ENCODE data around the gene HBB. TPM values are rescaled to one million over a fixed set of nuclear protein-coding genes. Genes with fewer than 3 reads are reported as not detected.
A peak's percentile ranks its signal among the peaks of the same experiment; 100 is the strongest.

HBB gene
- total and polyA plus RNA-seq, 2 donors (not counting 1 experiment from before 2014, with no cell fraction given), result 0.22 TPM; not detected in 1

DNA sequence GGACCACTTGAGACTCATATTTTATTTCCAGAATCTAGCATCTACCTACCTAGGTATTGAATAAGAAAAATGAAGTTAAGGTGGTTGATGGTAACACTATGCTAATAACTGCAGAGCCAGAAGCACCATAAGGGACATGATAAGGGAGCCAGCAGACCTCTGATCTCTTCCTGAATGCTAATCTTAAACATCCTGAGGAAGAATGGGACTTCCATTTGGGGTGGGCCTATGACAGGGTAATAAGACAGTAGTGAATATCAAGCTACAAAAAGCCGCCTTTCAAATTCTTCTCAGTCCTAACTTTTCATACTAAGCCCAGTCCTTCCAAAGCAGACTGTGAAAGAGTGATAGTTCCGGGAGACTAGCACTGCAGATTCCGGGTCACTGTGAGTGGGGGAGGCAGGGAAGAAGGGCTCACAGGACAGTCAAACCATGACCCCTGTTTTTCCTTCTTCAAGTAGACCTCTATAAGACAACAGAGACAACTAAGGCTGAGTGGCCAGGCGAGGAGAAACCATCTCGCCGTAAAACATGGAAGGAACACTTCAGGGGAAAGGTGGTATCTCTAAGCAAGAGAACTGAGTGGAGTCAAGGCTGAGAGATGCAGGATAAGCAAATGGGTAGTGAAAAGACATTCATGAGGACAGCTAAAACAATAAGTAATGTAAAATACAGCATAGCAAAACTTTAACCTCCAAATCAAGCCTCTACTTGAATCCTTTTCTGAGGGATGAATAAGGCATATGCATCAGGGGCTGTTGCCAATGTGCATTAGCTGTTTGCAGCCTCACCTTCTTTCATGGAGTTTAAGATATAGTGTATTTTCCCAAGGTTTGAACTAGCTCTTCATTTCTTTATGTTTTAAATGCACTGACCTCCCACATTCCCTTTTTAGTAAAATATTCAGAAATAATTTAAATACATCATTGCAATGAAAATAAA, 2.1 kb downstream of the HBB start:
- DNase-seq (ENCODE audit: low read depth in 2 of 2), result no peak
- Histone ChIP-seq H3K4me3 (replicated peaks in 1 of 4; ENCODE audit: control extremely low read depth in 1 of 4, insufficient read depth in 1 of 4, low read depth in 3 of 4, low read length in 4 of 4) (no peak overlapping the region), H3K79me2 (ENCODE audit: control insufficient read depth, insufficient read depth, low read length) (no peaks in the 10 kb centered on the region), H4K20me1 (ENCODE audit: control insufficient read depth, extremely low read depth, insufficient read depth, low read length) (no peaks in the 10 kb centered on the region), H3K27me3 (ENCODE audit: control insufficient read depth, insufficient read depth, low read length) (no peaks in the 10 kb centered on the region), H3K9me3 (ENCODE audit: control insufficient read depth, insufficient read depth, low read depth, low read length) (no peaks in the 10 kb centered on the region), H3K9ac (ENCODE audit: insufficient read depth, low read length) (no peak overlapping the region), H3K4me1 (ENCODE audit: control insufficient read depth, extremely low read depth, insufficient read depth, low read length) (no peaks in the 10 kb centered on the region), H2AFZ (ENCODE audit: low read length) (peak overlapping the region; percentile 17), H3K27ac (ENCODE audit: insufficient read depth, low read length) (no peak overlapping the region), H3K4me2 (ENCODE audit: extremely low read depth, insufficient read depth, low read length) (no peak overlapping the region), H3K36me3 (ENCODE audit: control insufficient read depth, insufficient read depth, low read length) (no peaks in the 10 kb centered on the region)
- TF ChIP-seq, protein P1, sequence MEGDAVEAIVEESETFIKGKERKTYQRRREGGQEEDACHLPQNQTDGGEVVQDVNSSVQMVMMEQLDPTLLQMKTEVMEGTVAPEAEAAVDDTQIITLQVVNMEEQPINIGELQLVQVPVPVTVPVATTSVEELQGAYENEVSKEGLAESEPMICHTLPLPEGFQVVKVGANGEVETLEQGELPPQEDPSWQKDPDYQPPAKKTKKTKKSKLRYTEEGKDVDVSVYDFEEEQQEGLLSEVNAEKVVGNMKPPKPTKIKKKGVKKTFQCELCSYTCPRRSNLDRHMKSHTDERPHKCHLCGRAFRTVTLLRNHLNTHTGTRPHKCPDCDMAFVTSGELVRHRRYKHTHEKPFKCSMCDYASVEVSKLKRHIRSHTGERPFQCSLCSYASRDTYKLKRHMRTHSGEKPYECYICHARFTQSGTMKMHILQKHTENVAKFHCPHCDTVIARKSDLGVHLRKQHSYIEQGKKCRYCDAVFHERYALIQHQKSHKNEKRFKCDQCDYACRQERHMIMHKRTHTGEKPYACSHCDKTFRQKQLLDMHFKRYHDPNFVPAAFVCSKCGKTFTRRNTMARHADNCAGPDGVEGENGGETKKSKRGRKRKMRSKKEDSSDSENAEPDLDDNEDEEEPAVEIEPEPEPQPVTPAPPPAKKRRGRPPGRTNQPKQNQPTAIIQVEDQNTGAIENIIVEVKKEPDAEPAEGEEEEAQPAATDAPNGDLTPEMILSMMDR (conservative IDR thresholded peaks at IDR 0.05 in 1 of 2, IDR thresholded peaks at IDR 0.05 in 1 of 2; ENCODE audit: low read depth in 1 of 2, low read length in 2 of 2), result no peak
- no peak for TF ChIP-seq EZH2 (IDR thresholded peaks at IDR 0.05; ENCODE audit: low read length, missing control alignments)

DNA sequence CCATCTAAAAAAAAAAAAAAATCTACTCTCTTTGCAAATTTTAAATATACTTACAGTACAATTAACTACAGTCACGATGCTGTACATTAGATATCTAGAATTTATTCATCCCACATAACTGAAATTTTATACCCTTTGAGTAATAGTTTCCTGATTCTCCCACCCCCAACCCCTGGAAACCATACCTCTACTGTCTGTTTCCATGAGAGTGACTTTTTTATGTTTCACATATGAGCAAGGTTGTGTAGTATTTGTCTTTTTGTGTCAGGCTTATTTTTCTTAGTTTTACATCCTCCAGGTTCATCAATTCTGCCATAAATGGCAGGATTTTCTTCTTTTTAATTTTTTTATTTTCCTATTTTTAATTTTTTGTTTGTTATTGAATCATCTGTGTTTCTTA, 3.2 kb downstream of the HBB start:
- TF ChIP-seq, protein P1 (conservative IDR thresholded peaks at IDR 0.05 in 1 of 2, IDR thresholded peaks at IDR 0.05 in 1 of 2; ENCODE audit: low read depth in 1 of 2, low read length in 2 of 2), result no peak
- TF ChIP-seq EZH2 (IDR thresholded peaks at IDR 0.05; ENCODE audit: low read length, missing control alignments), result no peak
- no peak overlapping the region for H3K4me3 ChIP-seq (replicated peaks in 1 of 4; ENCODE audit: control extremely low read depth in 1 of 4, insufficient read depth in 1 of 4, low read depth in 3 of 4, low read length in 4 of 4)

DNA sequence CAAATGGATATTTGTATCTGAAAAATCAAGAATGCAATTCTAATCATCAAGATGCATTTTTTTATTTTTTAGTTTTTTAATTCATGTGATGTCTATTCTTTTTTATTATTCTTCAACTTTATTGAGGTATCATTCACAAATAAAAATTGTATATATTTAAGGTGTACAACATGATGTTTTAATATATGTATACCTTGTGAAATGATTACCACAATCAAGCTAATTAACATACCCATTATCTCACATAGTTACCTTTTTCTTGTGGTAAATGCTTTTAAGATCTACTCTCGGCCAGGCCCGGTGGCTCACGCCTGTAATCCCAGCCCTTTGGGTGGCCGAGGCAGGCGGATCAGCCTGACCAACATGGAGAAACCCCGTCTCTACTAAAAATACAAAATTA, 3.7 kb downstream of the HBB start:
- Histone ChIP-seq H3K9ac (ENCODE audit: insufficient read depth, low read length) (no peak overlapping the region), H2AFZ (ENCODE audit: low read length) (no peak overlapping the region), H3K79me2 (ENCODE audit: control insufficient read depth, insufficient read depth, low read length) (no peaks in the 10 kb centered on the region), H3K4me3 (replicated peaks in 1 of 4; ENCODE audit: control extremely low read depth in 1 of 4, insufficient read depth in 1 of 4, low read depth in 3 of 4, low read length in 4 of 4) (no peak overlapping the region), H3K4me2 (ENCODE audit: extremely low read depth, insufficient read depth, low read length) (no peak overlapping the region), H3K36me3 (ENCODE audit: control insufficient read depth, insufficient read depth, low read length) (no peaks in the 10 kb centered on the region), H4K20me1 (ENCODE audit: control insufficient read depth, extremely low read depth, insufficient read depth, low read length) (no peaks in the 10 kb centered on the region), H3K9me3 (ENCODE audit: control insufficient read depth, insufficient read depth, low read depth, low read length) (no peaks in the 10 kb centered on the region), H3K27ac (ENCODE audit: insufficient read depth, low read length) (no peak overlapping the region), H3K27me3 (ENCODE audit: control insufficient read depth, insufficient read depth, low read length) (no peaks in the 10 kb centered on the region), H3K4me1 (ENCODE audit: control insufficient read depth, extremely low read depth, insufficient read depth, low read length) (no peaks in the 10 kb centered on the region)
- DNase-seq (ENCODE audit: low read depth in 2 of 2), result no peak
- TF ChIP-seq EZH2 (IDR thresholded peaks at IDR 0.05; ENCODE audit: low read length, missing control alignments), result no peak
- TF ChIP-seq, protein P1 (conservative IDR thresholded peaks at IDR 0.05 in 1 of 2, IDR thresholded peaks at IDR 0.05 in 1 of 2; ENCODE audit: low read depth in 1 of 2, low read length in 2 of 2), result no peak

More for the DNA sequence above, 3.2 kb downstream of the HBB start:
- Histone ChIP-seq H3K4me2 (ENCODE audit: extremely low read depth, insufficient read depth, low read length) (no peak overlapping the region), H2AFZ (ENCODE audit: low read length) (no peak overlapping the region), H3K79me2 (ENCODE audit: control insufficient read depth, insufficient read depth, low read length) (no peaks in the 10 kb centered on the region), H4K20me1 (ENCODE audit: control insufficient read depth, extremely low read depth, insufficient read depth, low read length) (no peaks in the 10 kb centered on the region), H3K36me3 (ENCODE audit: control insufficient read depth, insufficient read depth, low read length) (no peaks in the 10 kb centered on the region), H3K27ac (ENCODE audit: insufficient read depth, low read length) (no peak overlapping the region), H3K27me3 (ENCODE audit: control insufficient read depth, insufficient read depth, low read length) (no peaks in the 10 kb centered on the region), H3K4me1 (ENCODE audit: control insufficient read depth, extremely low read depth, insufficient read depth, low read length) (no peaks in the 10 kb centered on the region), H3K9ac (ENCODE audit: insufficient read depth, low read length) (no peak overlapping the region), H3K9me3 (ENCODE audit: control insufficient read depth, insufficient read depth, low read depth, low read length) (no peaks in the 10 kb centered on the region)
- DNase-seq (ENCODE audit: low read depth in 2 of 2), result no peak

Measured in fibroblast of lung (primary cell).